GM19239 (cell line): ENCODE results near the gene MAP1S.
"Not testable (repeated sequence)": the region's sequence is repeated elsewhere in the genome, so short reads cannot be mapped to it uniquely, and the experiment has no call there.

Source experiments
- DNase-seq: peaks from one replicate; pipeline ENCODE4 v3.0.0; 2011; ENCODE audit warnings: low spot score; ENCODE audit not compliant: insufficient read length
- FAIRE-seq: peaks from 2 replicates; lab custom pipeline; 2011; peaks lifted over from hg19 to GRCh38; lab: Jason Lieb, UNC

Gene MAP1S

GRCh38 chr19:17783721-17784120 lies 64.4 kb downstream of the MAP1S start:
- DNase-seq, FAIRE-seq: not testable (repeated sequence)
